D341Med (cell line): ENCODE data around the gene MFRP.

Experiments used
- DNase-seq: peaks from one replicate; pipeline ENCODE4 v3.0.0; 2012; ENCODE audit warnings: low spot score

The MFRP gene

DNA sequence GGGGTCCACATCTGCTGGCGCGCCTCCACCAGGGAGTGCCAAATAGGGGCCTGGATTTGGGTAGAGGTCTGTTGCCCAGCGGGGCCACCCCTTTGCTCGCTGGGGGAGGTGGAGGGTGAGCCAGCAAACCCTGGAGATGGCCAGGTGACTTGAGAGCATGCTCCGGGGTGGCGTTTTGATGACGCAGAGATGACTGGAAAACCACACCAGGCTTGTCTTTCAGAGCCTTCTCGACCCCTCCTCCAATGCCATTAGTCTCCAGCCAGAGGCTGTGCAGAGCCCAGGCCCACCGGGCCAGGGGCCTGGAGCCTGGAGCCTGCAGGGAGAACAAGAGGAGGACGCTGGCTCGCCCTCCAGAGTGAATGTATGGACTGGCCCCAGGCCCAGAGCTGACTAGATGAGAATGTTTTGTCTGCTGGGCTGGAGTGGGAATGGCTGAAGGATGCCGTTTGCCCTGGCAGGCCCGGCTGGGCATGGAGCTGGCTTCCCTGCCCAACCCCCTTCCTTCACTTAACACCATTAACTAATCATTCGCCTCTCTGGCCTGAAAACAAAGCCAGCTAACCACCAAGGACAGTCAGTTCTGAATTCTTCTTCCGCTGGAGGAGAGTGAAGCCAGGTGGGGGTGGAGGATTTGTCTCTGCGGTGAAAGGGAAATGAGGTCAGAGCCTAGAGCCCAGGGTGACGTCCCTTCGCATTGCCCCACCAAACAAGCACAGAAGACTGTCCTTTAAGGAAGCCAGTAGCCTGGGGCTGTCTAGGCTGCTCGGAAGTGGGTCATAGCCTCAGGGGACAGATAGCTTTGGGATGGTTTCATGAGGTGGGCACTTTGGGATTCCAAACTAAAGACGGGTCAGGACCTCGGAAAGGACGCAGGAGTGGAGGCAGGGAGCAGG lies 28.0 kb downstream of the MFRP start:
- no peak for DNase-seq

DNA sequence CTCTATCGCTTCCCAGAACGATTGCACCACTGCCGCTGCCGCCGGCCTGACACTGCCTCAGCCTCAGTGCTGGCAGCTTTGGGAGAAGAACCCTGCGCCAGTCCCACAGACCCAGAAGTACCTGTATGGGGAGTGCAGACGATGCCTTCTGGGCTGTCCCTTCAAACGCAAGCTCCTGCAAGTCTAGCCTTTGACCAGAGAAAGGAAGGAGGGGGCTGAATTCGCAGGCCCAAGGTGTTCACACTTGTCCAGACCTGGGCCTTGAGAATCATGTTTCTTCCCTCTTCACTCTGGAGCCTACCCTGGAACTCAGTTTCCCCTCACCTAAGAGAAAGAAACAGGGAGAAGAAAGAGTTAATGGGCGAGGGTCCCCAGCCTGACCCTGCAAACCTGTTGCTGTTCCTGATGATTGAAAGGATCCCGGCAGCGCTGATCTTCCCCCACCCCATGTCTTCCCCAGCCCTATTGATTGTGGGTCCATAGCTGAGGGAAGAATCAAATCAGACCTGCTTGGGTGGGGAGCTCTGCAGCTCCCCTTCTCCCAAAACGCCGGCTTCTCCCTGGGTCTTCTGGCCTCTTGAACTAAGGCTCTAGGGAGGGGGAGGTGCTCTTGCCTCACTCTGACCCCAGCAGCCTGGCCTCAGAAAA lies 28.8 kb downstream of the MFRP start:
- no peak for DNase-seq

GRCh38 chr11:119316729-119317591 lies 29.5 kb downstream of the MFRP start, which contains the start of gene MCAM:
TSS of gene MCAM (minus strand) at chr11:119317130. CDS start at chr11:119317101, 29 bp downstream.
- DNase-seq: peak; percentile 74

GRCh38 chr11:119316016-119316728 lies 30.3 kb downstream of the MFRP start:
- DNase-seq: no peak

DNA sequence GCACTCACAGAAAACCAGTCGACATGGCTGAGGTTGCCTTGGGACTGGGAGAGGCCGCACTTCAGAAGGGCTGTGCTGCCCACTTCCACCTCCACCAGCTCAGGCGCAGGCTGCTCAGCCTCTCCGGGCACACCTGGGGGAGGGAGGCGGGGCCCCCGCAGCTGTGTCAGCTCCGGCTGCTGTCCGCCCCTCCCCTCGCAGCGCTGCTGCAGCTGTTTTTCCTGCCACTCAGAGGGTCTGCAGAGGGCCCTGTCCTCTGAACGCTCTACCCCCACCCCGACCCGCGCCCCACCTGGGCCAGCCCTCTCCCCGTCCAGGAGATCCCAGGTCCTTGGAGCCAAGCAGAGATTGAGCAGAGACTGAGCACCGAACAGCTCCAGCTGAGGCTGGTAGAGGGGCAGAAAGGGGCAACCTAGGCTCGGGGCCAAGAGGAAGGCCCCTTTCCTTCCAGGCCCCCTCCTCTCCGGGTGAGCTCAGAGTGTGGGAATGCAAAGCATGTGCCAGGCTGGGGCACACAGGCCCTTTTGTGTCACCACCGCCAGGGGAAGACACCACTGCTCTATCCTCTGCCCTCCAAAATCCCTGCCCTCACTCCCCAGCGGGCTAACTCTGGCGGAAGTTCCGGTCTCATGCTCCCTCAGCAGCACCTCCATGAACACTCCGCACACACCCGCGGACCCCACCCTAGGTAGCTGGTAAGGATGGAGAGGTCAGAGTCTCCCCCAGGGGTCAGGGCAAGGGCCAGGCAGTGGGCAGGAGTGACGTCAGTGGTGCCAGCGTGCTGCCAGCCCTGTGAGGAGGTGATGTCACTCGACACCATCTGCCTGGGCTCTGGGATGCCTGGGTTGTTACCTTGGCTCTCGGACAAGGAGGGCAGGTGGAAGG lies 31.1 kb downstream of the MFRP start:
- peak; percentile 50 for DNase-seq

GRCh38 chr11:119314726-119315125 lies 31.8 kb downstream of the MFRP start:
- no peak for DNase-seq

DNA sequence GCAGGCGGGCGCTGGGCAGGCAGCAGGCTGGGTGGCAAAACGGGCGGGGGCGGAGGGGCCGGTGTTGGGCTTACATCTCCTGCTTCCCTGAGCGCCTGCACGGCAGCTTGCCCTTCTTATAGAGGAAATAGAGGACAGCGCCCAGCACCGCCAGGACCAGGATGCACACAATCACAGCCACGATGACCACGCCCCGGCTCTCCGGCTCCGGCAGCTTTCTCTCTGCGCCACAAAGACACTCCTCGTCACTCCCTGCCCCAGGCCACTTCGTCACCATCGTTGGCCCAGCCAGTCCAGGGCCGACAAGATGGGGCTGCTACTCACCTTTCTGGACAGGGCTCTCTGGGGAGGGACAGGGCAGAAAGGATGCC lies 35.8 kb downstream of the MFRP start:
- DNase-seq: no peak

DNA sequence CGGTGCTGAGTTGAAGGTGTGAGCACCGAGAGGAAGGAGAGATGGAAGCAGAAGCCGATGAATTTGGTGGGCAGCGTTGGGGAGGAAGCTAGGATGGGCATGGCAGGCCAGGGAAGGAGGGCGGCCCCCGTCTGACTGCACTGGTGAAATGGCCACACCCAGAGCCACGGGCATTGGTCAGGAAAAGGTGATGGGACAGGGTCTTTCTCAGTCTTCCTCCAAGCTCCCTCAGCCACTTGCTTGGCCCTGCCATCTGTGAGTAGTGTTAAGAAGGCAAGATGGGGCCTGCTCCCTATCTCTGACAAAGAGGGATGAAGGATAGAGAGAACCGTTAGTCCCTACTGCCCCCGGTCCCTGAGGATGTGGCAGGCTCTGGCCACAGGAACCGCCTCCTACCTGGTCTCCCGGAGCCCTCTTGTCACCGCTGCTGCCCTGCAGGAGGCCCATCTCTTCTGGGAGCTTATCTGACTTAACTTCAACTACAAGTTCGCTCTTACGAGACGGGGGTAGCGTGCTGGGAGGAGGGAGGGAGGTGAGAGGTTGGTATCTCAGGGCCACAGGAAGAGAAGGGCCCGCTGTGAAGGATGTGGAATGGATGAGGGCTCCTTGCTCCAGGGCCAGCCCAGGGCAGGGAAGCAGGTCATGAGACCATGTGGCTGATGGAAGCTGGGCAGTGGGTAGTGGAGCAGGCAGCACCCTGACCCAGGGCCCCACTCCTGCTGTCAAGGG lies 36.4 kb downstream of the MFRP start:
- no peak for DNase-seq

GRCh38 chr11:119309411-119309810 lies 37.1 kb downstream of the MFRP start:
- no peak for DNase-seq

GRCh38 chr11:119307974-119308373 lies 38.5 kb downstream of the MFRP start:
- DNase-seq: no peak

GRCh38 chr11:119307219-119307618 lies 39.3 kb downstream of the MFRP start:
- DNase-seq: no peak

DNA sequence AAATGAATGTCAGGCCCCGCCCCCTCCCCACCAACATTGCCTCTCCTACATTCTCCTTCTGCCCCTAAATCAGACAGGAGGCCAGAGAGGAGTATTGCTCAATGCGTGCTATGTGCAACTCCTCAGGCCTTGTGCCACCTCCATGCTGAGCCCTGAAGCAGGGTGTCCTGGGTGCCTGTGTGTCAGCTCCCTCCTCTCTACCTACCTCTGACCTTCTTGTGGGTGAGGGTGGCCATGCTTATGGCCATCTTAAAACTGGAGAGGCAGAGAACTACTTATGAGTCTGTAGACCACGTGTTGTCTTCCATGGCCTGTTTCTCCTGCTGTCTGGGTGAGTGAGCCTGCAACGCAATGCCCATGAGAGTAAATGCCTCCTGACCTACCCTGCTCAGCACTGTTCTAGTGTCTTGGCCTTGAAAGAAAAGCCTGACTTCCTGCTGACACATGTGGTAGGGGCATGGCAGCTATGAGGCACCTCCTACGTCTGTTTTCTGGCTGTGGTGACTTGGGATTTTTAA lies 40.1 kb downstream of the MFRP start:
- no peak for DNase-seq

GRCh38 chr11:119305556-119306372 lies 40.7 kb downstream of the MFRP start:
- DNase-seq: no peak

DNA sequence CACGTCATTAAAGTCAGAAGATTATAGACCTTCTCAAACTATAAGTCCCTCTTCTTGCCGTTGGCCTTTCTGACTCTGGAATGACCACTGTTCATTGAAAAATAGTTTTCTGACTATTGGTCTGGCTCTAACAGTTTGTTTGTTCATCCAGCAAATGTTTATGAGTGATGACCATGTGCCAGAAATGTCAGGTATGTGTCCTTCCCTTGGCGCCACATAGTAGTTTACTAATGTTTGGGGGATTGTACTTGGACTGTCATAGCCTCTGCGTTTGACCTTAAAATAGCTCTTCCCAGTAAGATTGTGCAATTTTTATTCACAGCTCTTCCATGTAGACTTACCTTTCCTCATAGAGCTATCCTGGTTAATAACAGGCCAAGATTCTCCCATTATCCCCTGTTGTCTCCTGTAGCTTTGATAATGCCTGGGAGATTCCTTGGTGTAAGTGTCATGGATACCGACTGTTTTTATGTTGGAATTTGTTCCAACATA lies 43.2 kb downstream of the MFRP start:
- no peak for DNase-seq

- DNase-seq: no peak
These were observed 46.1 kb downstream of the MFRP start for GRCh38 chr11:119300198-119300964.

GRCh38 chr11:119299416-119299815 lies 47.1 kb downstream of the MFRP start:
- DNase-seq: no peak

DNA sequence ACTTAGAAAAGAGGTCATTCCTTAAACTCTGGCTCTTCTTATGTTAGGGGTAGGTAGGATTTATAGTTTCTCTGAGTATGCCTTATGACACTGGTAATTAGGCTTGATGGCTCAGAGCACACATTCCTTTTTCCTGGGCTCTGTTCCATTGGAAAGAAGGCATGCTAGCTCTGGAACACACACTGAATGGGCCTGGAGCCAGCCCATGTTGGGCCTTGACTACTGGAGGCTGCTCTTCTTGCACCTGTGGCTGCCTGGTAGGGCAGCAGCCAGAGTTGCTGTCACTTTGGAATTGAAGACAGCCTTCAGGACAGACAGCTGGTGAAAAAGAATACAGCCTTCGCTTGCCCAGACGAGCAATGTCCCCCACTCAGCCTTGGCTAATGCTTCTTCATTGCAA lies 47.8 kb downstream of the MFRP start:
- no peak for DNase-seq

DNA sequence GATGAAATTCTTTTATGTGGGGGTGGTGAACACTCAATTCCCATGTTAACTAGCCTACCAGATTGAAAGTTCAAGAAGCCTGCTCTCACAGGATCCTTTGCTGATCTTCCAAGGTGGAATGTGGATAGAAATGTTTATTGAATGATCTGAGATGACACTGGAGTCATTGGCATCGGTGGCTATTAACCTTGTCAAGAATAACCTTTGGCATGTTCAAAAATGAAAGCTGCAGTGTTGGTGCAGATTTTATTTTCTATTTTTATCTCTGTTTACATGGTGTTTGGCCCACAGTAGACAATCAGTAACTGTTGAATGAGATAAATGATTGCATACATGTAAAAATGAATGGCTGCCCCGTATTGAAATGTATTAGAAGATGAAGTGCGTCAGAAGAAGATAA lies 48.6 kb downstream of the MFRP start:
- no peak for DNase-seq
